ENCODE data around the gene SRP9.

- TF ChIP-seq CTCF (IDR thresholded peaks at IDR 0.05) (no peak), POLR2A (IDR thresholded peaks at IDR 0.05) (no peak)
These were observed 9.7 kb upstream of the SRP9 start for GRCh38 chr1:225767634-225768540.
